ENCODE measurements around the gene PCDH8. TPM values are rescaled to one million over a fixed set of nuclear protein-coding genes. Genes with fewer than 3 reads are reported as not detected.
"Not testable (repeated sequence)": the region's sequence is repeated elsewhere in the genome, so short reads cannot be mapped to it uniquely, and the experiment has no call there.

PCDH8 gene
- total RNA-seq, 4 donors from 2014 or later = 0.11 TPM; not detected in 3

DNA sequence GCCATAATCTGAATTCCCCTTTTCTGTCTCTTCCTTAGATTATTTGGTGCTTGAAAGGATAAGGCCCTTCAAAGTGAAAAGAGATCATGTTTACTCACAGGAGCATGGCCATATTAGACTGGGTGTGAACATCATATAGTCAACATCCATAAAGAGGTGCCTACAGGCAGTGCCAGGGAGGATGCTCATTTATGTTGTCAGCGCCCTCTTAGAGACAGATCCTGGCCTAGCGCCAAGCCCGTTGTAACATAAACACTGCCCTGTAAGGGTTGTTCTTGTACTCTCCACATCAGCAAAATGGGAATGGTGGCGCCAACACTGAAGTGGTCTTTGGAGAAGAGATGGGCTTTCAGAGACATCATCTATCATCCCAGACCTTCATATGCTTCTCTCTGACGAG, 16.1 kb downstream of the PCDH8 start:
- H3K4me1 ChIP-seq = no peaks in the 10 kb centered on the region
- no peaks in the 10 kb centered on the region for H3K36me3 ChIP-seq
- no peak overlapping the region for H3K27ac ChIP-seq (replicated peaks in 1 of 4)
- 67% methylated on average over 5 of the region's 5 CpGs for WGBS
- intact Hi-C loops (cut with DNase I) = no loop called here
- H3K9me3 ChIP-seq = no peaks in the 10 kb centered on the region
- H3K4me3 ChIP-seq = no peak overlapping the region
- H3K27me3 ChIP-seq = peaks cover 0 to 30% (median 0%) of the 10 kb centered on the region in 4 donors
- no peak for DNase-seq (ENCODE audit: extremely low spot score)
- no peak for TF ChIP-seq EP300 (IDR thresholded peaks at IDR 0.05)
- no peak for TF ChIP-seq CTCF (IDR thresholded peaks at IDR 0.05)

DNA sequence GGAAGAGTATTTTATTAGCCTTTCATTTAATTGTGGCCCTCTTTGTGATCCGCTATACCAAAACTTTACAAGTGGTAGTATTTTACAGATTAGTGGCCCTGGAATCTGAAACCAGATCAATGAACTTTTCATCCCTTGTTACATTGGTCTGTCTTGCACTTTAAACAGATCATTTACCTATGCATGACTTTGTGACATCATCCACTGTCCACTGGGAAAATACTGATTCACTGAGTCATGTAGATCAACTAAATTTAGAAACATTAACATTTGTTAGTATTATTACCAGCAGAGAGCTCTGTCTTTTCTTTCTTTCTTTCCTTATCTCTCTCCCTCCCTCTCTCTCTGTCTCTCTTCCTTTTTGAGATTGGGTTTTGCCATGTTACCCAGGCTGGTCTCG, 17.5 kb downstream of the PCDH8 start:
- no peak overlapping the region for H3K4me3 ChIP-seq
- no peaks in the 10 kb centered on the region for H3K9me3 ChIP-seq
- H3K4me1 ChIP-seq = no peaks in the 10 kb centered on the region
- H3K36me3 ChIP-seq = no peaks in the 10 kb centered on the region
- no peak for TF ChIP-seq CTCF (IDR thresholded peaks at IDR 0.05)
- no peak for TF ChIP-seq POLR2A (IDR thresholded peaks at IDR 0.05; ENCODE audit: low read depth)
- no peak for TF ChIP-seq POLR2AphosphoS5 (IDR thresholded peaks at IDR 0.05)
- no peak for TF ChIP-seq EP300 (IDR thresholded peaks at IDR 0.05)
- 85% methylated on average over 2 of the region's 2 CpGs for WGBS
- DNase-seq (ENCODE audit: extremely low spot score) = no peak
- intact Hi-C loops (cut with DNase I) = no loop called here
- H3K27me3 ChIP-seq = peaks cover 0 to 31% (median 0%) of the 10 kb centered on the region in 4 donors
- no peak overlapping the region for H3K27ac ChIP-seq (replicated peaks in 1 of 4)

- intact Hi-C loops (cut with DNase I) = no loop called here
- H3K4me3 ChIP-seq = no peak overlapping the region
- WGBS = 79% methylated on average over 7 of the region's 7 CpGs
- no peak overlapping the region for H3K27ac ChIP-seq (replicated peaks in 1 of 4)
- H3K36me3 ChIP-seq = no peaks in the 10 kb centered on the region
- no peaks in the 10 kb centered on the region for H3K9me3 ChIP-seq
- H3K4me1 ChIP-seq = no peaks in the 10 kb centered on the region
- H3K27me3 ChIP-seq = peaks cover 0 to 25% (median 0%) of the 10 kb centered on the region in 4 donors
- peak; percentile 70 for DNase-seq (ENCODE audit: extremely low spot score)
- TF ChIP-seq POLR2AphosphoS5 (IDR thresholded peaks at IDR 0.05) (no peak), EP300 (IDR thresholded peaks at IDR 0.05) (no peak), CTCF (IDR thresholded peaks at IDR 0.05) (no peak), POLR2A (IDR thresholded peaks at IDR 0.05; ENCODE audit: low read depth) (no peak)
These were observed 20.6 kb downstream of the PCDH8 start for GRCh38 chr13:52827839-52828238.

DNA sequence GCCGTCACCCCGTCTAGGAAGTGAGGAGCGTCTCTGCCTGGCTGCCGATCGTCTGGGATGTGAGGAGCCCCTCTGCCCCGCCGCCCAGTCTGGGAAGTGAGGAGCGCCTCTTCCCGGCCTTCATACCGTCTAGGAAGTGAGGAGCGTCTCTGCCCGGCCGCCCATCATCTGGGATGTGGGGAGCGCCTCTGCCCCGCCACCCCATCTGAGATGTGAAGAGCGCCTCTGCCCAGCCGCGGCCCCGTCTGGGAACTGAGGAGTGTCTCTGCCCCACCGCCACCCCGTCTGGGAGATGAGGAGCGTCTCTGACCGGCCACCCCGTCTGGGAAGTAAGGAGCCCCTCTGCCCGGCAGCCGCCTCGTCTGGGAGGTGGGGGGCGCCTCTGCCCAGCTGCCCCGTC, 30.6 kb downstream of the PCDH8 start:
- 91% methylated on average over 12 of the region's 29 CpGs for WGBS
- H3K4me3 ChIP-seq; intact Hi-C loops (cut with DNase I); H3K27me3 ChIP-seq; DNase-seq (ENCODE audit: extremely low spot score); H3K27ac ChIP-seq (replicated peaks in 1 of 4); H3K9me3 ChIP-seq; H3K36me3 ChIP-seq; H3K4me1 ChIP-seq: not testable (repeated sequence)

DNA sequence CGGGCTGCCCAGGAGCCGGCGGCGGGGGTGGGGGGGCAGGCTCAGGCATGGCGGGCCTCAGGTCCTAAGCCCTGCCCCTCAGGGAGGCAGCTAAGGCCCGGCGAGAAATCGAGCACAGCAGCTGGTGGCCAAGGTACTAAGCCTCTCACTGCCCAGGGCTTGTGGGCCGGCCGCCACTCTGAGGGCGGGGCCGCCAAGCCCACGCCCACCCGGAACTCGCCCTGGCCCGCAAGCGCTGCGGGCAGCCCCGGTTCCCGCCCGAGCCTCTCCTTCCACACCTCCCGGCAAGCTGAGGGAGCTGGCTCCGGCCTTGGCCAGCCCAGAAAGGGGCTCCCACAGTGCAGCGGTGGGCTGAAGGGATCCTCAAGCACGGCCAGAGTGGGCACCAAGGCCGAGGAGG, 33.1 kb downstream of the PCDH8 start:
- no peak overlapping the region for H3K4me3 ChIP-seq
- H3K27me3 ChIP-seq = peaks cover 0 to 6% (median 0%) of the 10 kb centered on the region in 4 donors
- intact Hi-C loops (cut with DNase I) = no loop called here
- H3K36me3 ChIP-seq = no peaks in the 10 kb centered on the region
- no peaks in the 10 kb centered on the region for H3K4me1 ChIP-seq
- no peak overlapping the region for H3K27ac ChIP-seq (replicated peaks in 1 of 4)
- no peaks in the 10 kb centered on the region for H3K9me3 ChIP-seq
- no peak for DNase-seq (ENCODE audit: extremely low spot score)
- TF ChIP-seq POLR2A (IDR thresholded peaks at IDR 0.05; ENCODE audit: low read depth) (no peak), POLR2AphosphoS5 (IDR thresholded peaks at IDR 0.05) (no peak), EP300 (IDR thresholded peaks at IDR 0.05) (no peak), CTCF (IDR thresholded peaks at IDR 0.05) (no peak)
- WGBS = 92% methylated on average over 6 of the region's 26 CpGs

All from esophagus muscularis mucosa (tissue), 4 donors.